HepG2 (cell line): Measurements from ENCODE around the gene ATP12A.

Source experiments
- ATF3 ChIP-seq: sonication (generic); formaldehyde crosslinking; IDR thresholded peaks from 2 replicates; pipeline ENCODE4 v1.4.0; 2020; ENCODE audit warnings: missing genetic modification reagents
- BHLHE40 ChIP-seq: IDR thresholded peaks from 2 replicates; pipeline ENCODE4 v1.6.1; 2011; ENCODE audit warnings: low read length, improper control_type of control experiment
- CBX5 ChIP-seq: sonication (generic); formaldehyde crosslinking; IDR thresholded peaks from 2 replicates; pipeline ENCODE4 v1.4.0; 2020; ENCODE audit warnings: missing genetic modification reagents, borderline replicate concordance
- HDAC6 ChIP-seq: fragments of 200-600 bp; sonication (generic); IDR thresholded peaks from 2 replicates; pipeline ENCODE4 v1.7.0; 2017; ENCODE audit warnings: mild to moderate bottlenecking, antibody characterized with exemption, low read length, low read depth
- HNF4G ChIP-seq, 2 experiments: sonication (generic) in 1 of 2; formaldehyde crosslinking in 1 of 2; IDR thresholded peaks; 2 replicates each; pipeline versions ENCODE4 v1.4.0 to v1.6.1; 2011 to 2020; ENCODE audit warnings: borderline replicate concordance in 2 of 2, low read depth in 2 of 2, mild to moderate bottlenecking in 2 of 2, low read length in 1 of 2, missing genetic modification reagents in 1 of 2, moderate library complexity in 1 of 2
- PTBP1 ChIP-seq: fragments of 200-400 bp; formaldehyde crosslinking; IDR thresholded peaks from 2 replicates; pipeline ENCODE4 v1.6.1; 2018; ENCODE audit warnings: low read length, low read depth; ENCODE audit not compliant: poor library complexity, severe bottlenecking
- SMC3 ChIP-seq: IDR thresholded peaks from 2 replicates; pipeline ENCODE4 v1.6.1; 2011; ENCODE audit warnings: low read length, improper control_type of control experiment
- SRSF9 ChIP-seq: fragments of 200-400 bp; formaldehyde crosslinking; IDR thresholded peaks from 2 replicates; pipeline ENCODE4 v1.6.1; 2018; ENCODE audit warnings: borderline replicate concordance, mild to moderate bottlenecking, low read depth, low read length; ENCODE audit not compliant: insufficient read depth, poor library complexity, severe bottlenecking
- ZBTB8A ChIP-seq: sonication (generic); formaldehyde crosslinking; IDR thresholded peaks from 2 replicates; pipeline ENCODE4 v1.4.0; 2020; ENCODE audit warnings: mild to moderate bottlenecking, low read depth, missing genetic modification reagents, borderline replicate concordance
- ZNF274 ChIP-seq: sonication (generic); formaldehyde crosslinking; IDR thresholded peaks from 2 replicates; pipeline ENCODE4 v1.5.1; 2020; ENCODE audit warnings: mild to moderate bottlenecking, missing genetic modification reagents
- ZNF564 ChIP-seq: sonication (generic); formaldehyde crosslinking; IDR thresholded peaks from 2 replicates; pipeline ENCODE4 v1.8.1; 2023; ENCODE audit warnings: mild to moderate bottlenecking, missing genetic modification reagents
- ZSCAN29 ChIP-seq: sonication (generic); formaldehyde crosslinking; conservative IDR thresholded peaks from 2 replicates; pipeline ENCODE4 v1.4.0; 2020; ENCODE audit warnings: mild to moderate bottlenecking, missing genetic modification reagents
- TF ChIP-seq, protein P1 (sequence below): sonication (generic); formaldehyde crosslinking; IDR thresholded peaks from 2 replicates; pipeline ENCODE4 v1.5.0; 2020; ENCODE audit warnings: mild to moderate bottlenecking, missing genetic modification reagents, moderate library complexity

DNA sequence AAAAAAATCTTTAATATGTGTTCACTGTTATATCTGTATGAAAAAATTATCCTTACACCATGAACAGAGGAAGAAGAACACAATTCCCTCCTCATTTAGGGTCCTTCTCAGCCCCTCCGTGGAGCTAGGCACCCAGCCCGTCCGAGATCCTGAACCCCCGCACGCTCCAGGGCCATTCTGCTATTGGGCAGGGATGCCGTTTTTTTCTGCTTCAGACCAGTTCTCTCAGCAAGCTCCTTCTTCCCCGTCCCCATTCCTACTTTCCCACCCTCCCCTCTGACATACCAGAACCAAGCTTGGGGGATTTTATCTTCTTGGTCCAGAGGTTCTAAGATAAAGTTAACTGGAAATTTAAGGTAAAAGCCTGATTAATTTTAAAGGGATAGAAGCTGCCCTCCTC lies 36.2 kb downstream of the ATP12A start:
- TF ChIP-seq ATF3 (CRISPR knock-in tag) = no peak
- no peak for TF ChIP-seq ZSCAN29 (CRISPR knock-in tag)
- no peak for TF ChIP-seq SMC3
- TF ChIP-seq ZNF274 (CRISPR knock-in tag) = no peak
- no peak for TF ChIP-seq CBX5 (CRISPR knock-in tag)
- TF ChIP-seq, protein P1, sequence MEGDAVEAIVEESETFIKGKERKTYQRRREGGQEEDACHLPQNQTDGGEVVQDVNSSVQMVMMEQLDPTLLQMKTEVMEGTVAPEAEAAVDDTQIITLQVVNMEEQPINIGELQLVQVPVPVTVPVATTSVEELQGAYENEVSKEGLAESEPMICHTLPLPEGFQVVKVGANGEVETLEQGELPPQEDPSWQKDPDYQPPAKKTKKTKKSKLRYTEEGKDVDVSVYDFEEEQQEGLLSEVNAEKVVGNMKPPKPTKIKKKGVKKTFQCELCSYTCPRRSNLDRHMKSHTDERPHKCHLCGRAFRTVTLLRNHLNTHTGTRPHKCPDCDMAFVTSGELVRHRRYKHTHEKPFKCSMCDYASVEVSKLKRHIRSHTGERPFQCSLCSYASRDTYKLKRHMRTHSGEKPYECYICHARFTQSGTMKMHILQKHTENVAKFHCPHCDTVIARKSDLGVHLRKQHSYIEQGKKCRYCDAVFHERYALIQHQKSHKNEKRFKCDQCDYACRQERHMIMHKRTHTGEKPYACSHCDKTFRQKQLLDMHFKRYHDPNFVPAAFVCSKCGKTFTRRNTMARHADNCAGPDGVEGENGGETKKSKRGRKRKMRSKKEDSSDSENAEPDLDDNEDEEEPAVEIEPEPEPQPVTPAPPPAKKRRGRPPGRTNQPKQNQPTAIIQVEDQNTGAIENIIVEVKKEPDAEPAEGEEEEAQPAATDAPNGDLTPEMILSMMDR (CRISPR knock-in tag) = no peak
- TF ChIP-seq PTBP1 = no peak
- TF ChIP-seq ZBTB8A (CRISPR knock-in tag) = no peak
- no peak for TF ChIP-seq HNF4G (IDR thresholded peaks at IDR 0.05; ENCODE audit: borderline replicate concordance, low read depth, low read length)
- no peak for TF ChIP-seq HNF4G (CRISPR knock-in tag; IDR thresholded peaks at IDR 0.05; ENCODE audit: borderline replicate concordance, low read depth)
- no peak for TF ChIP-seq ZNF564
- no peak for TF ChIP-seq BHLHE40
- TF ChIP-seq SRSF9 = no peak
- TF ChIP-seq HDAC6 = no peak
